Amniotic stem cell (primary cell): ENCODE results near the gene CNGA2.

ENCODE experiments used
- DNase-seq: peaks from one replicate; lab custom pipeline; 2025; lab: John Stamatoyannopoulos, UW

CNGA2 gene

GRCh38 chrX:151711787-151712186, 22.8 kb upstream of the CNGA2 start:
- DNase-seq = no peak

DNA sequence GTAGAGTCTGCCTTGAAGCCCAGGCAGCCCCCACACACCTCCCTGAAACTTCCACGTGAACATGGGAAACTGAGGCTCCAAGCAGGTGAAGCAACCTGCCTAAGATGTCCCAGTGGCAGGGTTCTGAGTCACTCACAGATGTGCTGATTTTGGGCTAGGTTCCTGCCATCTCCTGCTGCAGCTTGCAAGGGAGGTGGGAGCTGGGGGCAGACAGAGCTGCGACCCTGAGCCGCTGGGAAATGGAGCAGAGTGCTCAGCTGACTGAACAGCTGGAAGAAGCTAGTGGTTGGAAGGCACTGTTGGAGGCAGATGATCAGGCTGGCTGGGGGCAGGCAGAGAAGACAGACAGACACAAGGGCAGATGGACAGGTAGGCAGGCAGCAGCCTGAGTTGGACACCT, 22.3 kb upstream of the CNGA2 start:
- no peak for DNase-seq

- no peak for DNase-seq
Observed at GRCh38 chrX:151713849-151714248, 20.7 kb upstream of the CNGA2 start.

DNA sequence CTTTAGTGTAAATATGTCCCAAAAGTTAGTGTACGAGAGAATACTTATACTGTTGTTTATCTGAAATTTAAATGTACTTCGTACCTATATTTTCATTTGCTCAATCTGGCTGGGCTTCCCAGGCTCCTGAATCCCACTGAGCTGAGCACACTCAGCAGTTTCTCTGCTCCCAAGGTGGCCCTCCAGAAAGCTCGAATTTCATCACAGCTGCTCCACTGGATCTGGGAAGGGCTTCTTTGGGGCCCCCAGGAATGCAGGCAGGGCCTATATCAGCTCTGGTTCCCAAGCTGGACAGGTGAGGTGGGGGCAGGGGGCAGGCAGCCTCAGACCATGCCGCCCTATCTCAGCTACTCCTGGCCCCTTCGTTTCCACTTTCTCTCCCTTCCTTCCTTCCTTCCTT, 20.2 kb upstream of the CNGA2 start:
- no peak for DNase-seq

DNA sequence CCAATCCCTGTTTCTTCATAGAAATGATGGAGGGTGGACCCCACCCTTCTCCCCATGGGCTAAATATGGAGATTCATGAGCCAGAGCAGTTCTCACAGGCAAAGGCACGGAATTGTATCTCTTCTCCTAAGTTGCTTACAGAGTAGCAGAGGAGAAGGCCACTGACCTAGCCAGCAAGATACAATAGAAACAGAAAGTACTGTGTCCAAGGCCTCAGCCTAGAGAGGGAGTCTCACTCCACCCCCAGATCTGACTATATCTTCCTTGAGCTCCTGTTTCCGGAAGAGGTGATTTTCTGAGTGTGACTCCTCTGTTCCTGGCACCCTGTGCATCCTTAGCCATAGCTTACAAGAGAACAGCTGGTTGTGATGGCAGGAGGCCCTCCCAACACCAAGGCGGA, 18.8 kb upstream of the CNGA2 start, which contains the start of gene FATE1:
TSS of gene FATE1 (plus strand) at position 284 of the 400 bp plus-strand sequence. CDS start at position 369, 85 bp downstream.
- DNase-seq = no peak

GRCh38 chrX:151722241-151722846, 12.2 kb upstream of the CNGA2 start:
- DNase-seq = no peak

GRCh38 chrX:151723156-151723760, 11.3 kb upstream of the CNGA2 start:
- no peak for DNase-seq

DNA sequence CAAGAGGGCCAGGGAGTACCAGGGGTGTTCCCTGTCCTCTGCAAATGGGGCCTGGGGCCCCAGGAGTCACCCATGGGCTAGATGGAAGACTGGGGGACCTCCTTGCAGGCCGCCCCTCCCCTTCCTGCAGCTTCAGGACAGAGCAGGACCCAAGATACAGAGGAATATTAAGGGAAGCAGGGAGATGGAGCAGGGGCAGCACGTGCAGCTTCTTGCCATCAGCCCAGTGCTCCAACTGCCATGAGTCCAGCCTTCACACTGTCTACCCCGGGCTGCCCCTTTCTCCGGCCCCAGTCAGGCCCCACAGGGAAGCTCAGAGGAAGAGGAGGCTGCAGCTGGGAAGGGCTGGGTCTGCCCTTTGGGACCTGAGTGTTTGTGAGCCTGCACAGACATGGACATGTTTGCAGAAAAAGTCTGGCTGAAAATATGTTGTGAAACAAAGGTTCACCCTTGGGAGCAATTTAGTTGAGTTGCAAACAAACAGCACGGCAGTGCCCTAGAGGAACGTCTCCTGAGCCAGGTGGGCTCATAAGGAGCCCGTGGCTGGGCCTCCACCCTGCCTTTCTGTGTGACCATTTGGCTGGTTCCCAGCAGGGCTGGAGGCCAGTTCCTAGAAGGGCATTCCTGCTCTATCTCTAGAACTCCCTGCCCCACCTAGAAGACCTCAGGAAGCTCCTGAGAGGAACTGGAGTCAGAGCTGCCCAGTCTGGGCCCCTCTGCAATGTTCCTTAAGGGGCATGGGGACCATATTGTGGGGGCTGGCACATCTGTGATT, 9.8 kb upstream of the CNGA2 start:
- DNase-seq = no peak

DNA sequence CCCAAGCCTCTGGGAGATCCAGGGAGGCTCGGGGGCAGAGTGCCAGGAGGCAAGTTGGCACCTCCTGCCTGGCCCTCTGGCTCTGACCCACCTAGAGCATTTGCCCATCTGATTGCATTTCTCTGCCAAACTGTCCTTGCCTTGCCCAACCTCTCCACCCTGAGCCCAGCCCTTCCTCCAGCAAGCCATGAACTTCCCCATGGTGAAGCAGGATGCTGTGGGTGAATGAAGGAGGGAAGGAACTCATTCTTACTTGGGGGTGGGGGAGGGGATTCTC, 9.3 kb upstream of the CNGA2 start:
- DNase-seq = no peak

DNA sequence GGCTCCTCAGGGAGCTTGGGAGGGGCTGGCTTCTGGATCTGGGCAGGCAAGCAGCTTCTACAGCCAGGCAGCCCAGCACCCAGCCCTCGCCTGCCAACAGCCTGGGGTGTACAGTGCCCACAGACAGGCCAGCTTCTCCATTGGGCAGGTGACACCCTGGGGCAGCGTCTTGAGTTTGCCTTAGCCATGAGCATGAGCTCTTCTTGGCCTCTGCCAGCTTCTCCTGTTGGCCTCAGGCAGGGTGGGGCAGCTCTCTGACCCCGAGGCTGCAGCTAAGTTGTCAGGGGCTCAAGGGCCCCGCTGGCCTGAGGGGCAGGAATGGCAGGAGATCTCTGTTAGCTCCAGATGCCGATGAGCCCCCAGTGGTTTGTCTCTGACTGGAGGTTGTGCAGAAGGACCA, 7.8 kb upstream of the CNGA2 start:
- no peak for DNase-seq

GRCh38 chrX:151727346-151727745, 7.2 kb upstream of the CNGA2 start:
- no peak for DNase-seq

- DNase-seq = no peak
Observed at GRCh38 chrX:151729056-151729725, 5.4 kb upstream of the CNGA2 start.

GRCh38 chrX:151735219-151735618, 673 bp downstream of the CNGA2 start:
- no peak for DNase-seq

DNA sequence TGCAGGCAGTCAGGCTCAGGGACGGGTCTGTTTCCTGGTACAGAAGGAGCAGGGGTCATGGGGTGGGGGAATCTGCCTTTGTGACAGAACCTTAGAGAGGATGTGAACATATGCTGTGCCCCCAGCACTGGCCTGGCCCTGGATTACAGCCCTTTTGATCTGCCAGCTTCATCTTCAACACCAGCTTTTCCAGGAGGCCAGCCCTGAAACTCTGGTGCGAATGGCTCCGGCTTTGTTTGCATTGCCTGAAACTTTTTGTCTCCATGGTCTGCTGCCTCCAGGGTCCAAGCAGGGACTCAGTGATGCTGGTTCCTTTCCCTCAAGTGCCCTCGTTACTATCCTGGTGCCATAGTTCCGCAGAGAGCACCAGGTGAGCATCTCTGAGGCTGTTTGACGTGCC, 2.1 kb downstream of the CNGA2 start:
- no peak for DNase-seq

DNA sequence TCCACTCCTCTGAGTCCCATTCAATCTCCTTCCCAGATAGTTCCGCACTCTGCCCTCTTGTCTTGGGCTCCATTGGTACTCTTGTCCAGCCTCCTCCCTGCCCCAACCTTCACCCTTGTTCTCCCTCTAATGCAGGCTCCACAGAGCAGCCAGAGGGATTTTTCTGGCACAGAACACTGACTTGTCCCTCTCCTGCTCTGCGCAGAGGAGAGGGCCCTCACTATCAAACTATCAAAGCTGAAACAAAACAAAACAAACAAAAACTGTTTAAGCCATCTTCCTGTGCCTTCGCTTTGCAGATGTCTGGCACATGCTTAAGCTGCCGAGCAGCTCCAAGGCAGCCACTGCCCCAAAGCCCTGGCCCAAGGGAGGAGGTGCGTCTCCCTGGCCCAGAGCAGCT, 2.9 kb downstream of the CNGA2 start:
- DNase-seq = no peak

DNA sequence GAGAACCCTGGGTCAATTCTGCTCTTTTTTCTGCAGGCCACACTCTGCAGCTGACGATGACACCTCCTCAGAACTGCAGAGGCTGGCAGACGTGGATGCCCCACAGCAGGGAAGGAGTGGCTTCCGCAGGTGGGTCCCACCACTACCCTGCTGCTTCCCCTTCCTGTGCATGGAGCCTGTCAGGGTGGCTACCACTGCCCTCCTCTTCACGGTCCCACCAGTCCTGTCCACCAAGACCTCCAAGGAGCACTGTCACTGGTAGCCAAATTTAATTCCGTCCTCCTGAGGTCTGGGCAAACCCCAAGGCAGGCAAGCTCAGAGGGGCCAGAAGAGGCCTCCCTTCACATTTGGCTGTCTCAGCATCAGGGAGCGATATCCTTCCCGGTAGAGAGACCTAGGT, 4.2 kb downstream of the CNGA2 start:
- no peak for DNase-seq

DNA sequence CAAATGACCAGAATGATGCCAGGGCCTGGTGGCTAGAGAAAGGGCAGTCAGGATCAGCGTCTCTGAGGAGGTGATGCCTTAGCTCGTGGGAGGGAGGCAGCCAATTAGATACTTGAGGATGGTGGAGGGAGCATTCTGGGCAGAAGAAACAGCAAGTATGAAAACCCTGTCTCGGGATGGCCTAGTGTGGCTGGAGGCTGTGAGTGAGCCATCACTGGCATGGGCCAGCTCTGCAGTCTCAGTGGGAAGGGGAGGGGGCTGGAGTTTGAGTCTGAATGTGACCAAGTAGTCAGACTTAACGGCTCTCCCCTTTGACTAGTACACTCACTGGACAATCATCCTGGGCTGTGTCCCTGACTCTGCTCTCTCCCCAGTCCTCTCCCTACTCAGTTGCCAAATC, 7.1 kb downstream of the CNGA2 start:
- DNase-seq = no peak

DNA sequence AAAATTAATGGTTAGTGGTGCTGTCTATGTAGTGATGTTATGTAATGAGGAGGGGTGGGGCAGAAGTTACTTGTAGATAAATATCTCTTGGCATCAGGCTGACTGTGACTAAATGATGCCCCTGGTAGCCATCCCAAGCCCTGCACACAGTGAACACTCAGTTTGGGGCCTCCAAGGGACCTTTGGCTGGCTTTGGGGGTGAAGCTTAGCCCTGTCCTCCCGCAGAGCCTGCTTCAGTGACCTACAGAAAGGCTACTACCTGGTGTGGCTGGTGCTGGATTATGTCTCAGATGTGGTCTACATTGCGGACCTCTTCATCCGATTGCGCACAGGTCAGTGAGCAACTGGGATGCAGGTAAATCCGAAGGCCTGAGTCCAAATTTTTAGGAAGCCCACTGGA, 7.8 kb downstream of the CNGA2 start:
- DNase-seq = no peak

- no peak for DNase-seq
Observed at GRCh38 chrX:151743651-151744470, 9.3 kb downstream of the CNGA2 start.

DNA sequence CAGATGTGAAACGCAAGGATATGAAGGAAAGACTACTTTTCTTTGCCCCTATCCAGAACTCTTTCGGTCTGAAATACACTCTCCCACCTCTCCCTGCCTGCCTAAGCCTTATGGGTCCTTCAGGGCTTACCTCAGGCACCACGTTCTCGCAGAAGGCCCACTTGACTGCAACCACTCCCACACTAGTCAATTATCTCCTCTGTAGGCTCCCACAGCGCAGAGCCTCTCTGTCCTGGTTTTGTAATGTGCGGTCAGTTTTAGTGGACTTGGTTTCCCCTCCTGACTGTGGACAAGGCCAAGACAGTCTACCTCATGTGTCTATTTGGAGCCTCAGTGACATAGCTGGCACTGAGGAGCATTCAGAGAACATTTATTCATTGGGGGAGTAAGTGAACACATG, 11.1 kb downstream of the CNGA2 start:
- DNase-seq = no peak

GRCh38 chrX:151746502-151746901, 12.0 kb downstream of the CNGA2 start:
- no peak for DNase-seq

GRCh38 chrX:151750511-151750910, 16.0 kb downstream of the CNGA2 start:
- DNase-seq = no peak
